Suppressor macrophage treated with lipopolysaccharide for 4 hours (primary cell): ENCODE measurements around the gene SFTPA2.
A peak's percentile ranks its signal among the peaks of the same experiment; 100 is the strongest.
"Not testable (repeated sequence)": the region's sequence is repeated elsewhere in the genome, so short reads cannot be mapped to it uniquely, and the experiment has no call there.

Experiments
- DNase-seq: peaks from one replicate; pipeline ENCODE4 v3.0.0-alpha.2; 2020

The SFTPA2 gene

DNA sequence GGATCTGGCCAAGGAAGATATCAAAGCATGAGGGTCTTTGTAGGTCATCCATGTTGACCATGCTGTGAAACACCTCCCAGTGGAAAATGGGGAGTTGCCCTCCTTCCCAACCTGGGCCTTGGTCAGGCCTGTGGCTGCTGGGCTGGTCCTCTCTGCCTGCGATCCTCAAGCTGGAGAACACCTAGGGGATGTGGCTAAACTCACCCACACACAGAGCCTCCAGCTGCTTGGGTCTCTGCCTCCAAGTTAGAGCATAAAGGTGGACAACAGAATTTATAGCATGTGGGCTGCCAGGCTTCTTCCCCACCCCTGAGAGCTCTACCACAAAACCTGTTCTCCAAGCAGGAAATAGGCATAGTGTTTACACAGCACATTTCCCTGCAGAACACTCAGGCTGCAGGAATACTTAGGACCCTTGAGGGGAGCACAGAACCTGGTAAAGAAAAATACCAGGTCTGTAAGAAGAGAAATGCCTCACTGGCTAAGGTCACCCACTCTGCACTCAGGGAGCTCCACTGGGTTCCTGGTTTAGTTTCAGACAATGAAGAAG is at the start of gene SFTPA2:
TSS of gene SFTPA2 (minus strand) at position 248 of the 550 bp plus-strand sequence. CDS start 924 bp downstream, outside the sequence.
- DNase-seq, result no peak

DNA sequence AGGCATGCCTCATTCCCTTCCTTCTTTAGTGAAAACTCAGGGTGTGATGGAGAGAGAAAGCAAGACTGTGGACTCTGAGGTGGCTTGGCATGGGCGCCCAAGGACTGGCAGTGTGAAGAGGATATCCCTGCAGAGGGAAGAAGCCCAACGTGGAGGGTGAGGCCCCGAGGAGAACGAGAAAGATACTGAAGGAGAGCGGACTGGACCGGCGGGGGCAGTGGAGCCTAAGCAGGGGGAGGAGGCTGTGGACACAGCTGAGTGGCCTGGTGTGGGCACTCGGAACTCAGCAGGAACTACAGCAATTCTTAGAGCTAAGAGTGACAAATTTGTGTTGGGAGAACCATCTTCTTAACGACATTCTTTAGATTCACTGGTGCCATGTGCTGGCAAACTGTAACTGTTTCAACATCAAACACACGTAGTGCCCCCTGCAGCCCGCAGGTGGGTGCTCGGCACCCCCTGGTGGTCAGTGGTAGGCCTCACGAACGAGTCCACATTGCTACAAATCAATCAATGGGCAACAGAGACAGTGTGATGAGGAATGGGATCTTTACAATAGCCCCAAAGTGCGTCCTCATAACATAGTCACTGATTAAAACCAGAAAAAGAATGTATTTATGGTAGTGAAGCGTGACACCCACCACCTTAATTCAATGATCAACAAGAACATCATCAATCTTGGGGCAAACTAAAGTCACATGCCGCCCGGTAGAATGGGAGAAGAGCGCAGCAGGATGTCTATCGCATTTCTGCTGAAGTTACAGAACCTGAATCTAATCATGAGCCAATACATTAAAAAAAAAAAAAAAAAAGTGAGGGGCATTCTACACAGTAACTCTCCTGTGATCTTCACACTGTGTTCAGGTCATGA is 48.5 kb upstream of the SFTPA2 start:
- peak; percentile 39 for DNase-seq

DNA sequence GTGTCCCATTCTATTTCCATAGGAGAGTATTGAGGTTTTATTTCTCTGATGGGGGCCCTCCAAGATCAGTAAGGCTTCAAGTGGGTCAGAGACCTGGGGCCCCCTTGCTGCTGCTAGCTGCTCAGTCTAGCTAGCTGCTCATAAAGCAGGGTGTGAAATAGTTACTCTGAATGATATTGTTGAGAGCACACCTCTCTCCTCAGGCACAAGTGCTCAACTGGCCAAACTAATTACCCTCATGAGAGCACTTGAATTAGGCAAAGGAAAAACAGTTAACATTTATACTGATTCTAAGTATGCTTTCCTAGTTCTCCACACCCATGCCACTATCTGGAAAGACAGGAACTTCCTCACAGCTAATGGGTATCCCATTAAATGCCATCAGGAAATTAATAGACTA is 45.1 kb upstream of the SFTPA2 start:
- DNase-seq, result no peak

DNA sequence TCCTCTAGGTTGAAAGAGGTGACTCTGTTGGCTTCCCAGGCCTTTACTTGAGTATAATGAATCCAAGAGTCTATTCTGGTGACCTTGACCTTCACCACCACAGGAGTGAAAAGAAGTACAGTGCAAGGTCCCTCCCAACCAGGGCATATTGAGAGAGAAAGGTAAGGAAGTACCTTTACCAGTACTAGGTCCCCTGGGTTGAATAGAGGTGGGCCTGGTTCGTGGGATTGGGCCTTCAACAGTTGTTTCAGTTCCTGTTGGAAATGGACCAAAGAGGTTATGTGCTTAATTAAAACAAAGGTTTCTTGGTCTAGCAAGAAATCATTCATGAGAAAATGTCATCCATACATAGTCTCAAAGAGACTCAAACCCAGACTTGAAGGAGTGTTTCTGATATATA is 44.1 kb upstream of the SFTPA2 start:
- no peak for DNase-seq

DNA sequence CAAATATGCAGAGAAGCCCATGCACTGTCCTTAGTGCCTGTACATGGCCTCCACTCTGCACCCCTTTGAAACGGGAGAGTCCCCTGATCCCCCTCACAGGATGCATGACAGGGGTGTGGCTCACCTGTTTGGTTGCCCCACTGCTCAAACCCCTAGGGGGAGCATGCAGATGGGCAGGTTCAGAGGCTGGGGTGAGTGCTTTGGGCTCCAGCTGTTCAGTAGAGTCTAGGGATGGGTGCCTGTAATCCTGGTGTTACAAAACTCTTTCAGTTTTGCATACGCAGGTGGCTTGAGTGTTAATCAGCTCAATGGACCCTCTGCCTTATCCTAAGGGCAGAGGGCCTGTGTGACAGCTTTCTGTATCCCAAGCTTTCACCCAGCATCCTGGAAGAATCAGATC is 42.7 kb upstream of the SFTPA2 start:
- DNase-seq, result no peak

DNA sequence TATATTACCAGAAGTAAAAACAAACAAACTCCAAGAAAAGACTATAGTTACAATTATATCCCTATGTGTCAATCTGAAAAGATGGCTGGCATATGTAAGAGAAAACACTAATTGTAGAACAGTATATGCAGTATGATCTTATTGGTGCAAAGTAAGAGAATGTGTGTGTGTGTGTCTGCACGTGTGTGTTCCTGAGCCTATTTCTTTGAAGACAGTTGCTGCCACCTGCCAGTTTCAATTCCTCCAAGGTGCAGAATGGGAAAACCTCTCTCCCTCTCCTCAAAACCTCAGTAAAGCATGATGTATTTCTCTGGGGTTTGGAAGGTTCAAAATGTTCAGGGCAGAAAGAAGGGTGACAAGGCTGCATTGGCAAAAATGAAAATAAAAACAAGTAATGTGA is 41.7 kb upstream of the SFTPA2 start:
- DNase-seq, result no peak

DNA sequence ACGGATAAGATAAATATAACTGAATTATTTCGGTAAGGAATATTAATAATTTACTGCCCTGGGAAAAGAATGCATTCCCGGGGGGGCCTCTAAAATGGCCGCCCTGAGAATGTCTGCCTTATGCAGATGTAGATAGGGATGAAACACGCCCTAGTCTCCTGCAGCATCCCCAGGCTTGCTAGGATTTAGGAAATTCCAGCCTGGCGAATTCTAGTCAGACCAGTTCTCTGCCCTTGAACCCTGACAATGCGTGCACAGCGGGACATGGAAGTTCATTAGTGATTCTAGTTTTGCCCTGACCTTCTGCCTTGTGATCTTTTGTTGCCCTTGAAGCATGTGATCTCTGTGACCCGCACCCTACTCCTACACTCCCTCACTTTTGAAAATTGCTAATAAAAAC is 39.4 kb upstream of the SFTPA2 start:
- not testable (repeated sequence) for DNase-seq

DNA sequence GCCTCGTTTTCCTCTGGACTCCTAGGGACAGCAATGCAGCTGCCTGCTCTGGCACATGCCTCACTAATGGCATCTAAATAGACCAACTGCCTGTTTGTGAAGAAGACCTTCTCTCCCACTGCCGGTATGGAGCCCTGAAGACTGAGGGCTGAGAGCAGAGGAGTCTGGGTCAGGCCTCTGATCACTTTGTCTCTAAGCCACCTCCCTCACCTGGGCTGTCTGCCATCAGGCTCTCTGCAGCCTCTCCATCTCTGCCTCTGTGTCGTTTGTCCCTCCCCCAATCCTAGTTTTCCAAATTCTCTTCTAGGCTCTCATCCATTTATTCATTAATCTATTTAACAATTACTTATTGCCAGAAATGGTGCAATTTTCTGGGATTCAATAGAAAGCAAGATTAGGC is 35.3 kb upstream of the SFTPA2 start:
- DNase-seq, result no peak

DNA sequence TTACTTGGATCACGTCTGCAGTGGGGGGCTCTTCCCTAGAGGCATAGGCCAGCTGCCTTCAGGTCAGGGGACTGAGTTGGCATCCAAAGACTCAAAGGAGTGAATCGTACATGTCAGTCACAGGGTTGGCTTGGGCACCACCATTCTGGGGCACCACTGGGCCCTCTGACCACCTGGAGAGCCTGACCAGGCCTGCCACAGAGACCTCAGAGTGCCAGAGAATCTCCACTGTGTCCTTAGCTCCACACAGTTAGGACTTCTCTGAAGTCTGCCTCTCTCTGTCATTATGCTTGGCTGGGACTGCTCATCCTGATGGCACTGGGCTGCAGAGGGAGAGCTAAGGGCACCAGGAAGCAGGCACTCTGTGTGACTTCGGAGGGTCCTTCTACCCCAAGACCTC is 34.4 kb upstream of the SFTPA2 start:
- DNase-seq, result not testable (repeated sequence)

DNA sequence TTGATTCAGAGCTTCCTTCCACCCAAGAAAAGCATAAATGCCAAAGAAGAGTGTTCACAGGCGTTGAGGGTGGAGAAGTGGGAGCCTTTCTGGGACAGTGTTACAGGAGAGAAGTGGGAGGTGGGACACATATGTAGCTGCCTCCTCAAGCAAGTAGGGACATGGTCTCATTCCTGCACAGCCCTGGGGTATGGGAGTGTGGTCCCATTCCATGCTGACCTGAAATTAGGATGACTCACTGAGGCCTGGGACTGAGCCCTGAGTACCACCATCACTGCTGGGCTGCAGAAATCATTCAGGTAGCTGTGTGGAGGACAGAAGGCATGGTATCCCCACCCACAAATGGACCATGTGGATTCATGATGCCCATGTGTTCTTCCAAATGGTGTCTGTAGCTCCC is 33.2 kb upstream of the SFTPA2 start:
- DNase-seq, result no peak

DNA sequence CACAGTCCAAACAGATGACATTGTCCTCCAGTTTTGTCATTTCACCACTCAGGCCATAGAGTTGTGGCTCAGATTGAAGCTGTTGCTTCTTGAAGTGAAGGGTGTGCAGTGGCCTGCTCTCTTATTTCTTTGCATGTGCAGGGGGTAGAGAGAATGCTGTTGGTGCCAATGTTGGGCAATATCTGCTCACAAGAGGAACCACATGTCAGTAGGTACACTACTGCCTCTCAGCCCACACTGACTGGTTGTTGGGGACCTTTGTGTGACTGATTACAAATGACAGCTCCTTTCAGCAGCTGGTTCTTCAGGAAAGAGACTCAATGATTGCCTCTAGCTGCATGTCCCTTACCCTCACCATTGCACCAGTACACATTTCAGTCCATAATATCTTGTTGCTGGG is 28.6 kb upstream of the SFTPA2 start:
- DNase-seq, result no peak

DNA sequence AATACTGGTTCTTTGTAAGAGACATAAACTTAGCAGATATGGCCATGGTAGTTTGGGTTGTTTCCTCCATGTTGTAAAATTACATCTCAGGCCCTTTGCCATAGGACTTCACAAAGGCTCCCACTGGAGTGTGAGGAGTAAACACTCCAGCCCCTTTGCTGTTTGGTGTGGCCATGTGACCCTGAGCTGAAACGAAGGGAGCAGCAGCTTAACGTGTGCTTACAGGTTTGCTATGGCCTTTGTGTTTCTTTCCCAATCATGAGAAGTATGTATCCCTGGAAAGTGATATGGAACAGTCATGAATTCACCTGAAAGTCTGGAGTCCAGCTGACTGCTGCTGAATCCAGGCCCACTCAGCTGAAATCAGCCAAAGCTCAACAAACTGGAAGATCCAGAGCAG is 26.7 kb upstream of the SFTPA2 start:
- no peak for DNase-seq

DNA sequence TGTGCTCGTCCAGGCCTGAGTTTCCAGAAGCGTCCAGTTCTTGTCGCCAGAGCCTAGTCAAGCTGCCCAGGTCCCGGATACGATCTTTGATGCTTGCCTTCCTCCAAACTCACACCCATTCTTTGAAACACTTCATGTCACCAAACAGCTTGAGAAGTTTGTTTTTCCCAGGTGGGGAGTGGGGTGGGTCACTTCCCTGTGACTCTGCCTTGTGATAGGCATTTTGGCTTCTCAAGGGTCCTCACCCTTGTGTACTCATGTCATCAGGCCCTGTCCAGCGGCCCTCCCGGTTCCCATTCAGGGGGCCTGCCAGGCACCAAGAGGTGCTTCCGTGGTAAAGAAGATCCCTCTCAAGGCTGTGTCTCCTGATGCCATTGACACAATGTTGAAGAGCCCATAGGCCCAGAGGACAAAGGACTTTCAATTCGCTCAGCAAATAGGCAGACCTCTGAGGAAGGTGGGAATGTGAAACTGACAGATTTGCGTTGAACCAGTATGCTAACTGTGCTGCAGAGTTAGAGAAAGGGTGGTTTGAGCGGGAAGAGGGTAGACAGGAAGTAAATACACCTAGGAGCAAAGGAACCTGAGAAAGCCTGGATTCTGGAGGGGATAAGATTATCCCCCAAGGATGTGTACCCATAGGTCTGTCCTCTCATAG is 25.8 kb upstream of the SFTPA2 start:
- no peak for DNase-seq

DNA sequence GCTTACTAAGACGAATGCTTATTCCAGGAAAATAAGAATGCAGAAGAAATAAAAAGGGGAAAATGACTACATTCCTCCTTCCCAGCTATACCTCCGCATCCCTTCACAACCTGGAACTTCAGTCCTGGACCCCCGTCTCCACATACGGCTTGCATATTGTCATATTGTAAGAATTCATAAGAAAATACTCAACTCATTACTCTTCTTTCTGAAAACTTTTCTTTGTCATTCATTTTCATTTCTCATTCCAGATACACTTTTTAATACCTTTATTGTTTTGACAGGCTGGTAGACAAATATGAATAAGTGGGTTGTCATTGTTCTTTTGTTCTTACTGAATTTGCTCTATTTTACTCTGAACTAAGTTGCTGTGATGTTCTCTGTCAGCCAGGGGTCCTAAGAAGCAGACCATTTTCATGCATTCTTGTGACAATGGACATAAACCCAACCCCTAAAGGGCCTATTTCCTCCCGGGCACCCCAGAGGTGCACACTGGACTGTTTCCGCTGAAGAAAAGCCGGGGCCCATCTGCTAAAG is 23.3 kb upstream of the SFTPA2 start:
- no peak for DNase-seq

DNA sequence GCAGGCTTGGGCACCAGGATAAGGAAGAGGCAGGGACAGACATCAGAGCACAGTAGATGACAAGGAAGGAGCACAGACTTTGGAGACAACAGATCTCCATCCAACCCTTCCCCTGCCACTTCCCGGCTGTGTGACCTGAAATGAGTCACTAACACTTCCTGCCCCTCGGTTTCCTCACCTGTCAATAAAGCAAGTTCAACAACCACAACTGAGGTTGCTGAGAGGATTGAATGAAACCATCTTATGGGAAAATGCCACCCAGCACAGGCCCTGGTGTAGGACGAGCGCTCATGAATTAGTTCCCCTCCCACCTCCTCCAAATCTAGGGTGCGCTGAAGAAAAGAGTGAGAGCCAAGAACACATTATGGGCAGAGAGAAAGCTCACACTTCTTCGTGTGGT is 22.7 kb upstream of the SFTPA2 start:
- DNase-seq, result not testable (repeated sequence)

DNA sequence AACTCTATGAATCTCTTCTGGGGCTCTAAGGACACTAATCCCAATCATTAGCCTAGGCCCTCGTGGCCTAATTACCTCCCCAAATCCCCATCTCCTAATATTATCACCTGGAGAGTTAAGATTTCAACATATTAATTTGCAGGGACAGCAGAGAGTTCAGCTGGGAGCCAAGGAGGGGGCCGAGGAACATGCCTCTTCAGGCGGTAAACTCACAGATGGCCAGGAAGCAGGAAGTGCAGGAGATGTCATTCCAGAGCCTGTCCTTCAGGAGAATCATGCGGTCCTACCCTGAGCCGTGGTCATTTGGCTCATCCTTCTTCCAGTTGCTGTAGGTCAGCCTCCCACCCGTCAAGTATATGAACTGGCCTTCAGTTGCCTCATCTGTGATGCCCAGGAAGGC is 21.9 kb upstream of the SFTPA2 start:
- DNase-seq, result no peak

DNA sequence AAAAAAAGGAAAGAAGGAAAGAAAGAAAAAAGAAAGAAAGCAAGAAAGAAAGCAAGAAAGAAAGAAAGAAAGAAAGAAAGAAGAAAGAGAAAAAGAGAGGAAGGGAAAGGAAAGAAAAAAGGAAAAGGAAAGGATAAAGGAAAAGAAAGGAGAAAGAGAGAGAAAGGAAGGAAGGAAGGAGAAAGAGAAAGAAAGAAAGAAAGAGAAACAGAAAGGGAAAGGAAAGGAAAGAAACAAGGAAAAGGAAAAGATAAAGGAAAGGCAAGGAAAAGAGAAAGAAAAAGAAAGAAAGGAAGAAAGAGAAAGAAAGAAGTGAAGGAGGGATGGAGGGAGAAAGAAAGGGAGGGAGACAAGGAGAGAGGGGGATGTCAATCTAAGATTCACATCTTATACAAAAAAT is 20.8 kb upstream of the SFTPA2 start:
- DNase-seq, result no peak

DNA sequence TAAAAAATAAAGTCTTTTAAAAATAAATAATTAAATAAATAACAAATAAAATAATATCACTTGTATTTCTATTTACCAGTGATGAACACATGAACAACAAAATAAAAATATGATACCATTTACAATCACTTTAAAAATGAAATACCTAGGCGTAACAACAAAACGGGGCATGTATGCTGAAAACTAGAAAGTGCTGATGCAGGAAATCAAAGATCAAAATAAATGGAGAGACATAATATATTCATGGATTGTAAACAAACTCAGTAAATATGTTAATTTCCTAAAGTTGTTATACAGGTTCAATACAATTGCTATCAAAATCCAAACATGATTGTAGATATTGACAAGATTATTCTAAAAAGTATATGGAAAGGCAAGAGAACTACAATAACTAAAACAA is 19.2 kb upstream of the SFTPA2 start:
- no peak for DNase-seq

DNA sequence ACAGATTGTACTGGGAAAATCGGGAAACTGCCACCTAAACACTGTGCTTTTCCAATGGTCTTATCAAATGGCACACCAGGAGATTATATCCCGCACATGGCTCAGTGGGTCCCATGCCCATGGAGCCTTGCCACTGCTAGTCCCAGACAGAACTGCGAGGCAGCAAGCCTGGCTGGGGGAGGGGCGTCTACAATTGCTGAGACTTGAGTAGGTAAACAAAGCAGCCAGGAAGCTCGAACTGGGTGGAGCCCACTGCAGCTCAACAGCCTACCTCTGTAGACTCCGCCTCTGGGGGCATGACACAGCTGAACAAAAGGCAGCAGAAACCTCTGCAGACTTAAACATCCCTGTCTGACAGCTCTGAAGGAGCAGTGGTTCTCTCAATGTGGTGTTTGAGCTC is 10.4 kb upstream of the SFTPA2 start:
- not testable (repeated sequence) for DNase-seq

DNA sequence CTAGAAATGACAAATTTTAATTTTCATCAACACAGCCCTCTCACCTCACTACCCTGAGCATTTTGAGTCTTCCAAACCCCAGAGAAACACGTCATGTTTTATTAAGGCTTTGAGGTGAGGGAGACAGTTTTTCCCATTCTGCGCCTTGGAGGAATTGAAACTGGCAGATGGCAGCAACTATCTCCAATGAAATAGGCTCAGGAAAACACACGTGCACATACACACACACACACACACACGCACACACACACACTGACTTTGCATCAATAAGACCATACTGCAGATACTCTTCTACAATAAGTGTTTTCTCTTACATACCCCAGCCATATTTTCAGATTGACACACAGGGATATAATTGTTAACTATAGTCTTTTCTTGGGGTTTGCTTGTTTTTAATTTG is 3.2 kb upstream of the SFTPA2 start:
- DNase-seq, result peak; percentile 16

DNA sequence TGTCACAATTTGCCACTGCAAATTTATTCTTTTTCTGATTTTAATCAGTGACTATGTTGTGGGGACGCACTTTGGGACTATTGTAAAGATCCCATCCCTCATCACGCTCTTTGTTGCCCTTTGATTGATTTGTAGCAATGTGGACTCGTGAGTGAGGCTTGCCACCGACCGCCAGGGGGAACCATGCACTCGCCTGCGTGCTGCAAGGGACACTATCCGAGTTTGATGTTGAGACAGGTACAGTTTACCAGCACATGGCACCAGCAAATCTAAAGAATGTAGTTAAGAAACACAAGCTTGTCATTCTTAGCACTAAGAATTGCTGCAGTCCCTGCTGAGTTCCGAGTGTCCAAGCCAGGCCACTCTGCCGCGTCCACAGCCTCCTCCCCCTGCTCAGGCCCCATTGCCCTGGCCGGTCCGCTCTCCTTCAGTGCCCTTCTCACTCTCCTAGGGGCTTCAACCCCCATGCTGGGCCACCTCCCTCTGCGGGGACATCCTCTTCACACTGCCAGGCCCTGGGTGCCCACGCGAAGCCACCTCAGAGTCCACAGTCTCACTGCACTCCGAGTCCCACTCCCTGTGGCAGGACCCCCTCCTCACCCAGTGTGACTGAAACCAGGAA is 2.0 kb upstream of the SFTPA2 start:
- DNase-seq, result peak; percentile 61

DNA sequence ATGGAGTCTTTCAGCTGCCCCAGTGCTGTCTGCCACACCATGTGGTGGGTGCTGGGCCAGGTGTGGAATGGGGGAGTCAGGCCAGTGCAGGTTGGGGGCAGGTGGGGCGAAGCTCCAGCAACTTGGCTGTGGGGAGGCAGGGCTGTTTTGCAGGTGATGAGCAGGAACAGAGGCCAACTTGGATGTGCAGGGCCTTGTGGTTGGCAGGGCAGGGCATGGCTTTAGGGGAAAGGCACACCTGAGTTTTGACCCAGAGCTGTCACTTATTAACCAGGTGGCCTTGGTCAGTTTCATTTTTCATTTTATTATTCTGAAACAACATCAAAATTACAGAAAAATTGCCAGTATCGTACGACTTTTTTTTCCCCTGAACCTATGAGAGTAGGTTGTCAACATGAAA is 1.1 kb upstream of the SFTPA2 start:
- no peak for DNase-seq

DNA sequence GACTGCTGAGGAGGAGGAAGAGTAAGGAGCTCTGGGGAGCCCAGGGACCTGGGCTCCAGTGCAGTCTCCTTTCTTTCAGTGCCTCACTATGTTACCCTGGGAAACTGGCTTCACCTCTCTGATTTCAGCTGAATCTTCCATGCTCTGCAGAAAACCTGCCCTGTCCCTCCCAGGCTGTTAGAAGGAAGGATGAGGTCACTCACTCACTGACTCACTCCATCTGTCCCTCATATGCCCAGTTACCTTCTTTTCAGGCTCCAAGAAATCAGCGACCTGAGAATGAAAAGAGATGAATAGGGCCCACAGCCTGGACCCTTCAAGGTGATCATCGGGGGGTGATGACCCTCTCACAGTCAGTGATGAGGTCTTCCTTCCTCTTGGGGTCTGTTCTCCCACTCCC is 481 bp downstream of the SFTPA2 start:
- no peak for DNase-seq
